Middle frontal gyrus (tissue), 1 donor: ENCODE results near the gene SYTL3.

Experiments used
- DNase-seq: peaks from one replicate; pipeline ENCODE4 v3.0.0-alpha.2; 2015; ENCODE audit warnings: low spot score; ENCODE audit errors: extremely low spot score

The SYTL3 gene

DNA sequence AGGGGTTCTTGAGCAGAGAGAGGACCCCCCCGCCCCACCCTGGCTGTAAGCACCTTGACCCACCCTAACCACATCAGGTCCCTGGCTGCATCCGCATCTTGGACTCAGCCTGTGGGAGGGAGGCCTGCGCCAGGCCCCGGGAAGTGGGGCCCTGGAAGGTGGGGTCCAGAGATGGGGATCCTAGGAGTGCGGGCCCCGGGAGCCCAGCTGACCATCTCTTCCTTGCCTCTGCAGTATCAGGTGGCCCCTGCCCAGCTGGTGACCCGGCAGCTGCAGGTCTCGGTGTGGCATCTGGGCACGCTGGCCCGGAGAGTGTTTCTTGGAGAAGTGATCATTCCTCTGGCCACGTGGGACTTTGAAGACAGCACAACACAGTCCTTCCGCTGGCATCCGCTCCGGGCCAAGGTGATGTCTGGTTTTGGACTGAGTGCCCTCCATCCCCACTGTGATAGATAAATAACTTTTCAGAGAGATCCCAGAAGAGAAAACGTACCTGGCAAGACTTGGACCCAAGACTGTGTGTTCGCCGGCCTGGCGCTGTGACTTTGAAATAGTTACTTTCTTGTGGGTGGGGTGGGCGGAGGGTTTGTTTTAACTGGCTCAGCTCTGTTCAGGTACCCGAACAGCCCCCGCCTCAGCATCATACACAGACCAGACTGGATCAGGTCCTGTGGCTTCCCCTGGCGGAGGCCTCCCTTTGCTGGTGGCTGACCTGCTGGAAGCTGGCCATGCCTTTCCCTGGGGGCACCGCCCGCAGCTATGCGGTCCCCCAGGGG lies 107.3 kb downstream of the SYTL3 start:
- DNase-seq = no peak

DNA sequence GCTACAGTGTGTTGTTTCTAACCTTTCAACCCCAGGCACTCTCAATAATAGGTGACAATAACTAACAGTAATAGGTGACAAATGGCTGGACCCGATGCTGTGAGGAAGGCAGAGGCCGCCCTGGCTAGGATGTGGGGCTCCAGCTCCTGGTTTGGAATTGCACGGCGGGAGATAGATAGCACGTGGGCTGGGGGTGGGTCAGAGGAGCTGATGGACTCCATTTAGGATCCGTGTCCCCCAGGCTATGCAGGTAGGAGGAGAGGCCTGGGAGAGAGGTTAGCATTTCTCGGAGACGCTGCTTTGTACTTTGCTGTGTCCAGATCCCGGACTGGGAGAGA lies 107.9 kb downstream of the SYTL3 start:
- no peak for DNase-seq

DNA sequence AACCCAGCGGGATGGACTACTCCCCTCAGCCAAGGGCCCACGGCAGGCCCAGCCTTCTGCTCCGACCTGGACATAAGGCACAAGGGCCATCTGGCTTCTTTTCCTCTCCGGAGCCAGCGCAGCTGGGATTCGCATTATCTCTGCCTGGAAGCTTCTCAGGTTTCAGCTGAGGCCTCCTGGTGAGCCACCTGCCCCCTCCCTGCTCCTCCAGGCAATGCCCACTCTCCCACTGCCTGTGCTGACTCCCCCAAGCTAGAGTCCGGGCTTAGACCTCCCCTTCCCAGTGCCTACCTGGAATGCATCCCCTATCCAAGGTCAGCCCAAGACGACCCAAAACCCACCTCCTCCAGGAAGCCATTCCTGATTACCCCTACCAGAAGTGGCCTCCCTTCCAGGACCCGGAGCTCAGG lies 108.6 kb downstream of the SYTL3 start:
- DNase-seq = no peak

DNA sequence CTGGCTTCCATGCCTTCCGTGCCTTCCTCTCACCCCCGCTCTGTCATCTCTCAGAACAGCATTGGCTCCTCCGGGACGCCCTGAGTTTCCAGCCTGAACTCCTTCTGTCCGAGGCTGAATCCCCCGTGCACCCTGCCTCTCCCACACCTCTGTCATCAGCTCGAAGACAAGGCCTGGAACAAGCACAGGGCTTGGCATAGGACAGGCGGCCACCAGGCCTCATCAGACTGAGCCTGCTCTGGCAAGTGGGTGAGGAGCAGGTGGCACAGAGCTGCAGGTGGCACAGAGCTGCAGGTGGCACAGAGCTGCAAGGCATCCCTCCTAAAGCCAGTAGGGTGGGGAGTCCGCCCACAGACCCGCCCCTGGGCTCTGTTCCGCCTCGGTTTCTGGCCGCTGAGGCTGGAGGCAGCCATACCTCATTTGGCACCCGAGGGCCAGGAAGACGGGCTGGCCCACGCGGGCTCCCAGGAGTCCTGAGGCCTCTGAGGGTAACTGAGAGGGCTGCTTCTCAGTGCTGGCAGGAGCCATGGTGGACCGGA lies 109.2 kb downstream of the SYTL3 start:
- no peak for DNase-seq

DNA sequence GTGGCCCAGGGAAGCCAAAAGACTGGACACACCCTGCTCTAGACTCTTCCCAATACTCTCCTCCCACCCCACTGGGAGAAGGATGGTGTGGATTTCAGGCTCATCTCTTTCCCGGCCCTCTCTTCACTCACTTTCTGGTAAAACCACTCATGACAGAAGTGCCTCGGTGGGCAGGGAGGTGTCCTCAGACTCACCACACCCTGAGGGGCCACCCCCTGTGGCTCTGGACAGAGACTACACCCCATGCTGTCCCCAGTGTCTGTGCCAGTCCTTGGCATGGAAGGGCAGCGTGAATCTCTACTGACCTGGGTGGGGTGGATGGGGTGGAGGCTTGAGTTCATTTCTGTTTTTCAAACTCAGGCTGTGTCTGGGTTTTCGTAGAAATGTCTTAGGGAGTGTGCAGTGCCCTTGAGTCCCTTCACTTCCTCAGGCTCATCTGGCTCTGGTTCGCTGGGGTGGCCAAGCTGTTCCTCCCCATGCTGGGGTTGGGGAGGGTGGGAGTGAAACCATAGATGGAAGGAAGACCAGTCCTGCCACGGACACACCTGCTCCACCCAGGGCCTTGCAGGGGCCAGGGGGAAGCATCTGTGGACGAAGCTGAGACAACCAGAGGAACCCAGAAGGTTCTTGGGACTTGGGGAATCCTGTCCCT lies 110.2 kb downstream of the SYTL3 start:
- no peak for DNase-seq

DNA sequence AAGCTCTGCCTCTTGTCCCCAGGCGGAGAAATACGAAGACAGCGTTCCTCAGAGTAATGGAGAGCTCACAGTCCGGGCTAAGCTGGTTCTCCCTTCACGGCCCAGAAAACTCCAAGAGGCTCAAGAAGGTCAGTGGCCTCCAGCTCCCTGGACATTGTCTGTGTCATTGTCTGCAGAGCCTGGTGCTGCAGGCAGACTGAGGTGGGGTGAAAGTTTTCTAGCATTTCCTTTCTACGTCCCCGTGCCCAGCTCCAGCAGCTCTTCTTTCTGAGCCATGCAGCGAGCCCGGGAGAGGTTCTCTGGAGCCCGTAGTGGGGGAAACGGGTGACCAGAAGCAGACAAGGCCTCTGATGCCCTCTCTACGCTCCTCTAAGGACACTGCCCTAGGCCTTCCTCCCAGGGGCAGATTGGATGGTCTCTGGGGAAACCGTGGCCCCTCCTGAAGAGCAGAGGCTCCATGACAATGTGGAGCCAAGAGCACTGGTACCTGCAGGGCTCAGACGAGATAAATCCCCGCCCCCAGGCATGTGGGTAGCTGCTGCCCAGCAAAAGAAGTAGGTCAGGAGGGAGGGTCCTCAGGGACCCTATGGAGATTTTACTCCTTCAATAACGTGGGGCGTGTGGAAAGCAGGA lies 110.9 kb downstream of the SYTL3 start:
- DNase-seq = no peak

DNA sequence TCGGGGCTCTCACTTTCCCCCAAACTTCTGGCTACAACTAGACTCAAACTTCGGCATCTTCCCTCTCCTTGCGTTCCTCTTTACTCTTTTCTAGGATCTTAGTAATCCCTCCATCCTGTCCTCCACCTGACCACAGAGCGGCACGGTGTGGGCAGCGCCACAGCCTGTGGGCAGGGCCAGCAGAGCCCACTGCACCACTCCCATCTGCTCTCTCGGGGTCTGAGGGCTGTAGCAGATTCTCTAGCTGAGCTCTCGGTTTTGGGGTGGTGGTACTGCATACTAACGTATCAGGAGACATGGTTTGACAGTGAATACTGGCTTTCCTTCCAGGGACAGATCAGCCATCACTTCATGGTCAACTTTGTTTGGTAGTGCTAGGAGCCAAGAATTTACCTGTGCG lies 111.9 kb downstream of the SYTL3 start:
- DNase-seq = no peak

DNA sequence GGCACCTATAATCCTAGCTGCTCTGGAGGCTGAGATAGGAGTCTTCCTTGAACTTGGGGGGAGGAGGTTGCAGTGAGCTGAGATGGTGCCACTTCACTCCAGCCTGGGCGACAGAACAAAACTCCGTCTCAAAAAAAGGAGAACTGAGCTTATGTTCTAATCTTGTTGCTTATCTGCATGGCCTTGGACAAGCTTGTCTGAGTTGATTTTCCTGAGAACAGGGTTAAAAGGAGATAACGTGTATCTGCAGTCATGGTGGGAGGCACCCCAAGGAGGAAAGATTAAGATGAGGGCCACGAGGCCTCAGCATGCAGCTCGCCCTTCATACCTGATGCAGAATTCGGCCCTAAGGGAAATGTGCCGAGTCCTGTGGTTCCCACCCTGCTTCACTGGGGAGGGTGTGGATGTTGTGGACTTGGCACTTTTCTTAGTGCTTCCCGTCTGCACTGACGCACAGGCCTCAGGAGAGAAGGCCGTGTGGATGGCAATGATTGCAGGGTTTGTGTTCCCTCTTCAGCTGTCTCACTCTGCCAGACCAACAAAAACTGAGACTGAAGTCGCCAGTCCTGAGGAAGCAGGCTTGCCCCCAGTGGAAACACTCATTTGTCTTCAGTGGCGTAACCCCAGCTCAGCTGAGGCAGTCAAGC lies 113.1 kb downstream of the SYTL3 start:
- DNase-seq = no peak

DNA sequence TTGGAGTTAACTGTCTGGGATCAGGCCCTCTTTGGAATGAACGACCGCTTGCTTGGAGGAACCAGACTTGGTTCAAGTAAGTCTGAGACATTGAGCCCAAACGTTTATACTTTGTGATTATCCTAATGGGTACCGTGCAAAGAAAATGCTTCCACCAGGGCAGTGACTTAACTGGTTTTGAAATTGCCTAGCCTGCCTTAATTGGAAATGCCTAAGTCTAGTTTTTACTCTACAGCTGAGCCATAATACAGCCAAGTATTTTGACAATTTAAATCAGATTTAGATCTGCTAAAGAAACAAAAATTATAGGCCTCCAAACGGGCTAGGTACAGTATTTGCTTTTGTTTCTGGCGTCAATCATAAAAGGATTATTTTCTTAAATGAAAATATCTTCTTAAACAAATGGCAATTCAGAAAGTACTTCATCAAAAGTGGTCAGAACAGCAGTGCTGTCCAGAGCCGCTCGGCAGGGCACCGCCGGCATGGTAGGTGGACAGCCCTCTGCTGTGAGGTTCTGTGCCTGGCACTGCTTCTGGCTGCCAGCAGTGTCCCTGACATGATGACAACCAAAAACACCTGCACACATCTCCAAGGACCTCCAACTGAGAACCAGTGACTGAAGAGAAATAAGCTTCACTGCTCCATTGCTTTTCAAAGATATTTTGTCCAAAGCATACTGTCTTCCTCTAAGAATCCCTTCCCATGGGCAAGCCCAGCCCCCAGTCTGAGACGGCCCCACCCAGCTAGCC lies 113.8 kb downstream of the SYTL3 start:
- DNase-seq = no peak

DNA sequence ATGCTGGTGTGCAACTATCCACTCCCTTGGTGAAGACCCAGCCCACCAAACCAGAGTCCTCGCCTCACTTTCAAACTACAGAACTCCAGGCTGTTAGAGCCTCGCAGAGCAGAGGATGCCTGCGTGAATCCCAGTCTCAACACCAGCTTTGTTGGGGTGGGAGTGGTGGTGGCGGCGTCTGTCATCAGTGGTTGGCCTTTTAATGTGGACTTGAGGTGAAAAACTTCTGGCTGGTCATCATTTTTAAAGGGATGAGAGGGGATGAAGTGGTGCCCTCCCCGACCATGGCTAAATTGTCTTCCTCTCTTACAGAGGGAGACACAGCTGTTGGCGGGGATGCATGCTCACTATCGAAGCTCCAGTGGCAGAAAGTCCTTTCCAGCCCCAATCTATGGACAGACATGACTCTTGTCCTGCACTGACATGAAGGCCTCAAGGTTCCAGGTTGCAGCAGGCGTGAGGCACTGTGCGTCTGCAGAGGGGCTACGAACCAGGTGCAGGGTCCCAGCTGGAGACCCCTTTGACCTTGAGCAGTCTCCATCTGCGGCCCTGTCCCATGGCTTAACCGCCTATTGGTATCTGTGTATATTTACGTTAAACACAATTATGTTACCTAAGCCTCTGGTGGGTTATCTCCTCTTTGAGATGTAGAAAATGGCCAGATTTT lies 114.5 kb downstream of the SYTL3 start:
- DNase-seq = no peak

DNA sequence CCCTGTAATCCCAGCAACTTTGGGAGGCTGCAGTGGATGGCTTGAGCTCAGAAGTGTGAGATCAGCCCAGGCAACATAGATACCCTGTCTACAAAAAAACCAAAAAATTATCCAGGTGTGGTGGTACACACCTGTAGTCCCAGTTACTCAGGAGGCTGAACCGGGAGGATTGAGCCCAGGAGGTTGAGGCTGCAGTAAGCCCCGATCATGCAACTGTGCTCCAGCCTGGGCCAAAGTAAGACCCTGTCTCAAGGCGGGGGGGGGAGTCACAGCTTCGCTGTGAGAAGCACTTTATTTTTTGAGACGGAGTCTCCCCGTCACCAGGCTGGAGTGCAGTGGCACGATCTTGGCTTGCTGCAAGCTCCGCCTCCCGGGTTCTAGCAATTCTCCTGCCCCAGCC lies 115.1 kb downstream of the SYTL3 start:
- no peak for DNase-seq

DNA sequence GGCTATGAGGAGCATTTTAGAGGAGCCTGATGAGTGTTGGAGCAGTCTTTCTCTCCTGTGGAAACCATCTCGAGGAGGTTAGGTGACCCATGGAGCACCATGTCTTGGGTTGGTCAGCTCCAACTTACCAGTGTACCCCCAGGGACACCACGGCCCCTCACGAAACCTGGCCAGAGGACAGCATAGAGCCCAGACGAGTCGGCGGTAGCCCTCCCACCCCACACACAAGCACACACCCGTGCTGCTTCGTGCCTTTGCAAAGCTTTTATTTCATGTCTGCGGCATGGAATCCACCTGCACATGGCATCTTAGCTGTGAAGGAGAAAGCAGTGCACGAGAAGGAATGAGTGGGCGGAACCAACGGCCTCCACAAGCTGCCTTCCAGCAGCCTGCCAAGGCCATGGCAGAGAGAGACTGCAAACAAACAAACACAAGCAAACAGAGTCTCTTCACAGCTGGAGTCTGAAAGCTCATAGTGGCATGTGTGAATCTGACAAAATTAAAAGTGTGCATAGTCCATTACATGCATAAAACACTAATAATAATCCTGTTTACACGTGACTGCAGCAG lies 115.7 kb downstream of the SYTL3 start:
- DNase-seq = no peak

DNA sequence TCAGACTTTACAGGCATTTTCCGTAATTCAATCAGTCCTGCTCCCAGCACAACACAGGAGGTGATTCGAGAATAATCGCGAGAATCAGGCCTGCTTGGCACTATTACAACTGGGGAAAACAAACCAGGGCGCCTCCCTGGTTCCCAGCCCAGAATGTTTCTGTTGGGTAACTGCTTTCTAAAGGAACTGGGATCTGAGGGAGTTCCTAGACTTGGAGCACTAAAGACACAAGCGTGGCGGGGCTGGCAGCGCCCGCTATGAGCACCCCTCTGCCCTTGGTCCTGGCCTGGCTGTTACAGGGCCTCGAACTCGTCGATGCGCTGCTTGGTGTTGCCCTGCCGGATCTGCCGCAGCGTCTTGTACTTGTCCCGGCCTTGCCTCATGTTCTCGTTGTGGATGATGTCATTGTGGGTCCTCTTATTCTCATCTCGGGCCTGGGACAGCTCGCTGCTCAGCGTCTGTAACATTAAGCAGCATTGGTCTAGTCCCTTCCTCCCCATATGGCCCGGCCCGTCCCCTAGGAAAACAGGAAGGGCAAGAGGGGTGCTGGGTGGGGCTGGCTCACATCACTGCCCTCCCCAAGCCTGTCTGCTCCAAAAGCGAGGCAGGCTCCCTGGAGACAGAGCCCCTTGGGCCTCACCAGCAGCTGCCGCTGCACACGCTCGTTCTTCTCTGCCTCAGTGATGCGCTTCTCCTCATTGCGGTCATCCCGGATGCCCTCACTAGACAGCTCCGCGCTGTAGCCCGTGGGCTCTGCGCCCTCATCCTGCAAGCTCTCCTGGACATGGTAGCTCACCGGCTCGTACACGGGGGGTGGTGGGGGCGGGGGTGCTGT lies 117.0 kb downstream of the SYTL3 start:
- DNase-seq = no peak

DNA sequence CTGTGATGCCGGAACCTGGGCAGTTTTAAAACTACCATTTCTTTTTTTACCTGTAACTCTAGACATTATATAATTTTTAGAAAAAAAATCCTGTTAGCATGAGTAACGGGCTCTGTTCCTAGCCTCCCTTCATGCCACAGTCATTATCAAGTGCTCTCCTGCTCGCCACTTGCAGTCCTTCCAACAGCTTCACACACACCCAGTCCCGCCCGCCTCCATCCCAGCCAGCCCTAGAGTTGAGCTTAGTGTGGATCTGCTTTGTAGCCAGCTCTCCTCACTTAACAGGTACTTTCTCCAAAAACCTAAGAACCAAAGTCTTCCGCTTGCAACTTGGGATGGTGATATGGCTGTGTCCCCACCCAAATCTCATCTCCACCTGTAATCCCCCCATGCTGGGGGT lies 117.9 kb downstream of the SYTL3 start:
- no peak for DNase-seq

DNA sequence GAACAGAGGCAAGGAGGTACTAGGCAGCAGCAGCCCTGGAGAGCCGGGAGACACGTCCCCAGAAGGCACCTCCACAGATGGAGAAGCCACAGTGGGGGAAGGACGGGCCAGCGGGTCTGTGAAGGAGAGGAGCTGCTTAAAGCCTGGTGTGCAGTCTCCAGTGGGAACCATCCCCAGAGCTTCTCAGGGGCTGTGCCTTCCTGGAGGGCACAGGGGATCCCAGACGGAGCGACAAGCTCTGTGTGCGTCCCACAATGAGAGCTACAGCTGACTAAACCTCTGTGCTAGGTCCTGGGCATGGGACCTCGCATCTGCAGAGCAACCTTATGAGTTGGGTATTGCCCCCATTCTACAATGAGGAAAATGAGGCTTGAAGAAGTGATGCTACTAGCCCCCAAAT lies 118.6 kb downstream of the SYTL3 start:
- no peak for DNase-seq

DNA sequence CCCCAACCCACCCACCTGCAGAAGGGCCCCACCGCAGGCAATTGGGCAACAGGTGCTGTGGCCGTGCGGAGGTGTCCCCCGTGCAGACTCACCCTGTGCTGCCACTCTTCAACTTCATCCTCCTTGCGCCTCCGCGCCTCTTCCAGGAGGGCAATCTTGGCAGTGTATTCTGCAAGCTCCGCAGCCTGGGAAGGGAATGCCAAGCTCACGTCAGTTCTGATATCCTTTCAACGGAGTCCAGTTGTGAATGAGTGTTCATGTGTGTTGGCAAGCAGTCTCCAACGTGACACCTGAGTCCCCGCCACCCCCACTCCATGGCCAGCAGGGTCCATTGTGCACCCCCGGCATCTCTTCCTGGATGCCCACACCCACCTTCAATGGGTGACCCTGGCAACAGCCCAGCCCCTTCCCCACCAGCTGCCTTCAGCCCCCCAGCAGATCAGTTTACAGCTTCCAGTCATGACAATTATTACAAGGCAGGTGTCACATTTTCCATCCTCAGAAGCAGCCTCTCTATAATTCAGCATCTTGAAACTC lies 119.4 kb downstream of the SYTL3 start:
- DNase-seq = no peak

DNA sequence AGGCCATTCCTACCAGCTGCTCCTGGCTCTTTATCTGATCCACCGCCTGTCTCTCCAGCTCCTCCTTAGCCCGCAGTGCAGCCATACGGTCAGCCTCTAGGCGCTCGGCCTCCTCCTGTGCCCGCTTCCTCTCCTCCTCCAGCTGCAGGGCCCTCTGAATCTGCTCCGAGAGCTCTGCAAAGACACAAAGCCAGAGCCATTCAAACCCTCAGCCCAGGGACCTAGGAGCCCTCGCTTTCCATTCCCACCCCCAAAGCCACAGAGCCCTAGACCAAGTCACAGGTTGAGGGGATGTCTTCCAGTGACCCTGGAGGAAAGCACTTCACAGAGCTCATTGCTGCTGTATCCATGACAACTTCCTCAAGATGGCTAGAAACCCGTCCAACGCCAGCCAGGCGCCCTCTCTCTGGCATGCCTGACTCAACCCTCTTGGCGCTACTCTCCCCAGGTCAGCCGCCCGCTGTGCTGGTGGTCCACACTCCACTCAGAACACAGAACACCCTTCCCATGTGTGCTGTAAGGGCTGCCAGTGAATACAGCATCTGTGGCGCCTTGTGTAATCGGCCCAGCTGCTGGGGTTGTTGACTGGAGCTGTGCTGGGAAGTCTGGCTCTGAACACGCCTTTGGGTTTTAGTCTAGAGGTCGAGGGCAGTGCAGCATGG lies 120.0 kb downstream of the SYTL3 start:
- DNase-seq = no peak

DNA sequence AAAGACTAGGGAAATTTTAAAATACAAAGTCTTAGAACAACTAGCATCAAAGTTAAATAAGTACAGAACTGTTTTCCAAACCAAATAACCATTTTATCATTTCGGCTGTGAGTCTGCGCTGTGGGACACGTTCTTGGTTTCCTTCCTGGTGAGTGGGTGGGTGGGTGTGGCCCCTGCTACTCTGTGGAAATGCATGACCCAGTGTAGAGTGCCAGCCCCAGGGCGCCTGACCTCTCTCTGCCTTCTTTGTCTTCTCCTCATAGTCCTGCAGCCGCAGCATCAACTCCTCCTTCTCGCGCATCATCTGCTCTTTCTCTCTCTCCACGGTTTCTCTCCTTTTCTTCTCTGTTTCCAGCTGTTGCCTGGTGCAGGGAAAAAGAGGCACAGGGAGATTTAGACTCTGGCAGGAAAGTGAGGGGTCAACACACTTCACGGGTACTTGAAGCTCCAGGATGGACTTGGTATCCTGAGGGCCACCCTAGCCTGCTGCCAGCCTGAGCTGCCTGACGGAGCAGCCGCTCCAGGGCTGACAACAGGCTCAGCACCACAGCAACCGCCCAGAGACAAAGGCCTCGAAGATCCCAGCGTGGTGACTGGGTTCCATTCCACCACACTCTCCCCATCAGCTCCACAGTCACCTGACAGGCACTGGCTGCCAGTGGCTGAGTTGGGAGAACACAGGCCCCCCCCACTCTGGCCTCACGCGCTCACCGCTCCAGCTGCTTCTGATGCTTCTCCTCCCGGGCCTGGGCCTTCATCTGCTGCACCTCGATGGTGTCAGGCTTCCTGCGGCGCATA lies 120.9 kb downstream of the SYTL3 start:
- DNase-seq = no peak
